GM10847 (cell line): ENCODE data around the gene PPP1CA.

Experiments
- POLR2A ChIP-seq: IDR thresholded peaks from 2 replicates; pipeline ENCODE4 v1.6.1; 2011; ENCODE audit not compliant: insufficient read length; ENCODE audit errors: extremely low read depth

The PPP1CA gene

GRCh38 chr11:67389477-67389876 is 12.2 kb downstream of the PPP1CA start:
- no peak for TF ChIP-seq POLR2A

- no peak for TF ChIP-seq POLR2A
These were observed 14.1 kb downstream of the PPP1CA start for GRCh38 chr11:67387518-67387917.

DNA sequence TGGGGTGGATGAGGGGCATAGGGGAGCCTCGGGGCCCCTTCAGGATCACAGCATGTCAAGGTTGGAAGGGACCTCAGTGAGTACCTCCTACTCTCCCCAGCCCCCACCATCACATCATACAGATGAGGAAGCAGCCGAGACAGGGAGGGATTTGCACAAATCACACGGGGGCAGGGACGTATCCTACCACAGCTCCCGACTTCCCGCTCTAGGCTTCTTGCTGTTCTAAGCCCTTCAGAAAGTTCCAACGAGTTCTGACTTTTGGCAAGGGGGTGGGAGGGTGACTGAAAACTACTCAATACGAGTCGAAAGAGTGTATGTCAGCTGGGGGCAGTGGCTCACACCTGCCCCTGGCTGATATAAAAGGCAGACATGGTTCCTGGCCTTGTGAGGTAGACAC is 14.6 kb downstream of the PPP1CA start:
- TF ChIP-seq POLR2A, result no peak

DNA sequence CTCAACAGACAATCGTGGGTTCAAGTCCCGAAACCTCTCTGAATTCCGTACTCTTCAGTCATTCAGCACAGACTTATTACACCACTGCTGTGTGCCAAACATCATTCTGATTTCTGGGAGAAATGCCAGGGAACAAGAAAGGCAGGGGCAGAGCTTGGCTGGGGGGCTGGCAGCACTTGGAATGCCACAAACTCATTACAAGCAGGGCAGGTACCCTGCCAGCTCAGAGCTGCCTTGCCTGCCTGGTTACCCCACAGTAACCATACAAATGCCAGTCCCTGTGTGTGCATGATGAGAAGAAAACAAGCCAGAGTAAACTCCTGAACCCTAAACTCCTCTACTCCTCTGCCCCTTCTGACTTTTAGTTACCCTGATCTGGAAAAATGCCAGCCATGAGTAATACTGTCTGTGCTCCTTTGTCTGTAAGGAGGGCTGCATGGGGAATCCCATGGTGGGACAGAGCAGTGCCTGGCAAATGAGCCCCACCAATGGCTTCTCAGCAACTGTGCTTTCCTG is 16.7 kb downstream of the PPP1CA start:
- TF ChIP-seq POLR2A, result no peak

DNA sequence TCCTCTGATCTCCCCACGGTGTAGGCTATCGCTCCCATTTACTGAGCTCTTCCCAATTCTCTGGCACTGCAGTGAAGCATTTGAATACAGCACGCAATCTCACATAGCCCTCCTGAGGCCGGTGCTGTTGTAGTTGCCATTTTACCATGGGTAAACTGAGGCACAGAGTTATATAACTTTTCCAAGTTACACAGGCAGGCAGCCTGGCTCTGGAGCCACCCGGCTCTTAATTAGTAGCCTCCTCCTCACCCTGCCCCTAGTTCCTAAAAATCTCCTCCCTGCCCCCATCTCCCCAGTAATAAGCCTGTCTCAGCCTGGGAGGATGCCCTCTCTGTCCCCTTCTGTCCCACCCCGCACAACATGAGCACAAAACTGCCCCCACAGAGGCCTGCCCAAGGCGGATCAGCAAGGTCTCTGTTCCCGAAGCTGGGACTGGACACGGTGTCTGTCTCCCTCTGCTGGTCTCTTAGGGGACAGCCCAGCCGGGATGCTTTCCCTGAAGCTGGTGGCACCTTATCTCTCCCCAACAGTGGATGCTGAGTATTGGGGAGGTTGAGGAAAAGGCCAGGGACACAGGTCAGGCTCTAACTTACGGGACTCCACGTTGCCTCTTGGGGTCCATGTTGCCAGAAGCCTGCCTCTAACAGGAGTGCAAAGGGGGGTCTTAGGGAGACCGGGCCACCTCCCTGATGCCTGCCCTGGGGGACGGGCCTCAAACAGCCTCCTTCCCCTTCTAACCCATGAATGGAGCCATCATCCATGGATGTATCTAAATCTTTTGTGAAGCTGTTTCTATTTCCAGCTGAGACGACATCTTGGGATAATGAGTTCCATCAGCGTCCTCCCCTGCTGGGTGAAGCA is 19.2 kb downstream of the PPP1CA start:
- no peak for TF ChIP-seq POLR2A

- no peak for TF ChIP-seq POLR2A
These were observed 20.2 kb downstream of the PPP1CA start for GRCh38 chr11:67381244-67381972.

DNA sequence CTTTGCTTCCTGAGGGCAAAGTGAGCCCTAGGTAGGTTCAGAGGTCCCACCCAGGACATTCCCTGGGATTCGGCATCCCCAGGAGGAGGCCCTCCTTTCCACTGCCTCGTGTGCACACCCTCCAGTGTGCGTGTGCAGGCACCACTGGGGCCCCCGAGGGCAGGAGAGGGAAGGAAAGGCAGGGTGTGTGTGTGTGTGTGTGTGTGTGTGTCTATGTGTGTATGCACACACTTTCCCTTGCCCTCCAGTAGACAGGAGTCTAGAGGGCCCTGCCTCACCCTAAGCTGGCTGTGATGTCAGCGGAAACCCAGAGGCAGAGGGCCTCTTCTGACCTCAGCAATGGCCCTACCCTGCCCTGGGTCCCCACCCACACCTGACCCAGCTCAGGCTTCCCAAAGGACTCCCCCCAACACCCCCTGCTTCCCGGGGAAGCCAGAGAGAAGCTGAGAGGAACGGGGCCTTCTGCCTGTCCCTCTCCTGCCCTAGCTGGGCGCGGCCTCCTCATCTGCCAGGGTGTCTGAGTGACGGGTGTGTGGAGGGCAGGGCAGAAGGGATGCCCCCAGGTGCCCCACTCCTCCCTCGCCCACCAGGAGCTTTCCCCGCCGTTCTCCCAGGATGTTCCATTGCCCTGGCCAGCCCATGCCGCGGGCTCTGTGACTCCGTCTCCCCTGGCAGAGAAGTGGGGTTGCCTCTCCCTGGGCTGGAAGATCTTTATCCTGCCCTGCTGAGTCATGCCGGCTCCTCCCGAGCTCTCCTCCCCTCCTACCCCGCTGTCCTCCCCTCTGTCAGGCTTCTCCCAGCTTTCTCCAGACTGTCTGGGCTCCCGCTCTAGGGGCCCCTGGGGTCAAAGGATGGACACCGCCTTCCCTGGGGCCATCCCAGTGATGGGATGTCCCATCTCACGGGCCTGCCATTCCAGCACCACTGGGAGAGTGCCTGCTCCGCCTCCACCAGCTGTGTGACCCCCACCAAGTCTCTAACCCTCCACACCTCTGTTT is 22.3 kb downstream of the PPP1CA start:
- no peak for TF ChIP-seq POLR2A

DNA sequence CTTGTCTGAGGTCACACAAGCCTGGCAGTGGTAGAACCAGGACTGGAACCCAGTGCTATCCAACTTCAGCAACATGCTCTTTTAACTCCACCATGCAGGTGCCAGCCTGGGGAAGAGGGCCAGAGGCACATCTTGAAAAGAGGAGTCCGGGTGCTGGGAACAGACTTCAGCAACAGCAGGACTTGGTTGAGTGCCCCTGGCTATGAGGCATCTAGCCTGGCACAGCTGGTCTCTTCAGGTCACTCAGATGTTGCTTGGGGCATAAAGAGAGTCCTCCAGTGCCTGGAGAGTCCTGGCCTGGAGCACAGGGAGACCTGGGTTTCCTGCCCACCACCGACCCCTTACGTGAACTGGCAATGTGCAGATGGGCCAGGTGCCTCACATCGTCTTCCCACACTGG is 23.1 kb downstream of the PPP1CA start:
- no peak for TF ChIP-seq POLR2A

- no peak for TF ChIP-seq POLR2A
These were observed 24.5 kb downstream of the PPP1CA start for GRCh38 chr11:67376873-67377808.

DNA sequence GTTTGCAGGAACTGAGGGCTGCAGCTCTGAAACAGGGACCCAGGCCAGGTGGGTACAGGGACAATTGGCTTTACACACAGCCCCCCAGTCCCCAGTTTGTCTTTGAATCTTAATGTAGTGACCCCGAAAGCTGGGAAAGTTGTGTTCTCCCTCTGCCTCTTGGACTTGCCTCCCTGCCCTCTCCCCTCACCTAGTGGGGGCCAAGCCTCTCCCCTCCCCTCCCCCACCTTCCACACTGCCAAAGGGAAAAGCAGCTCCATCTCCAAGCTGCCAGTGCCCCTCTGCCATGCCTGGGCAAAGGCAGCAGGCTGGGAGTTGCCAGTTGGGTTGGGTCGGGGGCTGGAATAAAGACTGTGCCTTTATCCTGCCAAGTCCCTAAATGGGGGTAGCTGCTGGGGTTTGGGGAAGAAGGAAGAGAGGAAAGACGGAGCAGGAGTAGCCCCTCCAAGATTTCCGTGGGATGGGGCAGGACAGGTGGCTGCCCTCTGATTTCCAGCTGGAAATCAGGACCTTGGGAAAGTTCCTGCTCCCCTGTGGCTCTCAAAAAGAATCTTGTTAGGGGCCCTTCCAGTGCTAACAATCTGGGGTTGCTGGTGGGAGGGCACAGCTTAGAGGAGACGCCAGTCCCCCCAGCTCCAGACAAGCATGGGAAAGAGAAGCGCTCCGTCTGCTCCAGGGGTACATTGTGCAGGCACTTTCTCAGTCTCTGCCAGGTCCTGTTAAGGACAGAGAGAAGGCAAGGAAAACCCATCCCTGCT is 25.4 kb downstream of the PPP1CA start:
- no peak for TF ChIP-seq POLR2A

DNA sequence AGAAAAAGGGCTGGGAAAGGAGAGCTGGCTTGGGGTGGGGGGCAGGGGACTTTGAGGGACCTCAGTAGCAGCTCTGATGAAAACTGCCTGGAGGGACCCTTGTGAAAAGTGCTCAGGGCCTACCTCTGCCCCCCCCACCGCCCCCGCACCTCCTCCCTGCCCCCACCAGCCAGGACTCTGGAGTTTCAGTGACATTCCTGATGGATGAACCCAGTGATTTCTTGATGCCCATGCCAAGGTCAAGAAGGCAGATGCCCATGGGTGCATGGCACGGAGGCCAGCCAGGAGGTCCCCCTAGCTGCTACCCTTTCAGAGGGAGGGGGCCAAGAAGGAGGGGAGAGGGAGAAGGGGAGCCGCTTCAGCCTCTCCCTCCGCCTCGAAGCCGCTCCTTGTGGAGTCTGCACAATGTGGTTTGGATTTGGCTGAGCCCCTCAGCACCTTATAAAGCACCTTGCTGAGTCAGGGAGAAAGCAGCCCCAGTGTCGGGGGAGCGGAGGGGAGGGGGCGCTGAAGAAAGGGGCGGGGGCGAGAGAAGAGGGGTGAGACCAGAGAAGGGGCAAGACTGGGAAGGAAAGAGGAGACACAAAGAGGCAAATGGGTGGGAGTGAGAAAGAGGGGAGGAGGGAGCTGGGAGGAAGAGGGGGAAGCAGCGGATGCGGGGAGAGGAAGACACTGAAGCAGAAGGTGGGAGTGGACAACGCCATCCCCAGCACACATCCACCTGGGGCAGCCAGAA is 26.2 kb downstream of the PPP1CA start:
- no peak for TF ChIP-seq POLR2A

DNA sequence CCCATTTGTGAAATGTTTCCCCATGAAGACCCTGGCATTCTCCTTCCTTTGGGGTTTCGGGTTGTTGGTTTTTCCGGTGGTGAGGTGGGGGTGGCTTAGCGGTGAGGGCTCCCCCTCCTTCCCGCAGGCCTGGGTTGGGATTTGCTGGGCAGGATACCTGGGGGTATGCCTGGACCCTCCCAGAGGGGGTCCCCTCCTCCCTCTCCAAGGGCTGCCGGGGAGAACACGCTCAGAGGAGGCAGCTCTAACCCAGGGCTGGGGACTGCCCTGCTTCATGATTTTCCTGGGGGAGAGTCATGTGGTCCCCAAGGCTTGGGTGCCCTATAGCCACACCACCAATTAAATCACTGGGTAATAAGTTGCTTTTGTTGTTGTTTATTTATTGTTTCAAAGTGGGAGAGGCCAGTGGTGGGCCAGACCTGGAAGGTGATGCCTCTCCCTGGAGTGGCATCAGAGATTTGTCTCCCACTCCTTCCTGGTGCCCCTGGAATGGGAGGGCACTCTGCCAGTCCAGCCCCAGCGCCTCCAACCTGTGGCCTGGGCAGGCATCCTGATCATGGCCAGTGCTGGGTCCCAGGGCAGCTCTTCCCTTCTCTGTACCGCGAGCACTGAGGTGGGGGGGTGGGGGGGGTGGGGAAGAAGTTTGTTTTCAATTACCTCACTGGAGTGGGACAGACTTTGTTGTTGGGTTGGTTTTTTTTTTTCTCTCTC is 26.9 kb downstream of the PPP1CA start:
- TF ChIP-seq POLR2A, result no peak
